HL-60 (cell line): ENCODE data around the gene CIRBP.

Source experiments
- DNase-seq, 2 experiments: peaks; one replicate each; pipeline ENCODE4 v3.0.0-alpha.2; 2010 to 2020; ENCODE audit warnings: low read depth in 1 of 2, low spot score in 1 of 2
- H3K27ac ChIP-seq: fragments of 250-450 bp; sonication (Bioruptor Pico); replicated peaks from 2 replicates; pipeline ENCODE4 v1.5.1; 2020; ENCODE audit warnings: mild to moderate bottlenecking, moderate library complexity
- H3K27me3 ChIP-seq: fragments of 250-450 bp; sonication (Bioruptor Pico); 2 replicates; pipeline ENCODE4 v1.5.1; 2021; ENCODE audit warnings: mild to moderate bottlenecking, moderate library complexity; ENCODE audit not compliant: insufficient read depth, poor library complexity, severe bottlenecking
- H3K4me3 ChIP-seq: replicated peaks from 2 replicates; pipeline ENCODE4 v1.5.1; 2011; ENCODE audit warnings: mild to moderate bottlenecking, control low read depth, low read length; ENCODE audit not compliant: insufficient read depth
- GABPA ChIP-seq: IDR thresholded peaks from 2 replicates; pipeline ENCODE4 v1.6.1; 2012; ENCODE audit warnings: low read depth
- POLR2AphosphoS5 ChIP-seq: IDR thresholded peaks from 2 replicates; pipeline ENCODE4 v1.6.1; 2012; ENCODE audit warnings: low read depth
- SPI1 ChIP-seq: IDR thresholded peaks from 2 replicates; pipeline ENCODE4 v1.6.1; 2012; ENCODE audit warnings: low read depth, mild to moderate bottlenecking, borderline replicate concordance
- TF ChIP-seq, protein P1 (sequence below): IDR thresholded peaks from one replicate; pipeline ENCODE4 v1.5.1; 2011; ENCODE audit warnings: low read length, control low read depth, inconsistent platforms; ENCODE audit not compliant: insufficient read depth
- TF ChIP-seq, protein P2 (sequence below): IDR thresholded peaks from 2 replicates; pipeline ENCODE4 v1.6.1; 2012; ENCODE audit warnings: low read depth; ENCODE audit not compliant: insufficient replicate concordance

CIRBP gene

DNA sequence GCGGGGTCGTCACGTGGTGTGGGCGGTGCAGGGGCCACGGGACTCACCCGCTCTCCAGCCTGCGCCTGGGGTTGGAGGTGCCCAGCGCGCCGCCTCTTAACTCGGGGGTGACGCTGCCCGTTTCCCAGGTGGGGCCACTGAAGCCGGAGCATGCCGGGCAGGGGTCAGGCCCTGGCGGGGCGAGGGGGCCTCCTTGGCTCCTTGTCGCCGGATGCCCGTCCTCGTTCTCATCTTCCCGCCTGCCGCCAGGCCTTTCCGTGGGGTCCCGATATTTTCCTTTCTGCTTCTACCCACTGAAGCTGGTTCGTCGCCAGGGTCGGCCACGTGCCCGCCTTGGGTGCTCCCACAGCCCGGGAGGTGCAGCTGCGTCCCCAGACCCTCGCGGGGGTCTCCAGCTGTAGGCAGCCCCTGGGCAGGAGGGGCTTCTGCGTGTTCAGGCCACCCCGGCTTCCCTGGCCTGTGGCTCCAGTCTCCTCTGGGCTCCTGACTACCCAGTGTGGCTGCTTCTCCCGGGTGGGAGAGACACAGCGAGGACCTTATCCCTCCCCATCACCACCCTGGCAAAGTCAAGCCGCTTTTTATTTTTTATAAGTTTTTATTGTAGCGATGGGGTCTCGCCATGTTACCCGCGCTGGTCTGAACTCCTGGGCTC is 7.0 kb downstream of the CIRBP start:
- Histone ChIP-seq H3K27me3 (no peaks in the 10 kb centered on the region), H3K4me3 (peak overlapping the region; percentile 74), H3K27ac (peak overlapping the region; percentile 89)
- TF ChIP-seq, protein P1, sequence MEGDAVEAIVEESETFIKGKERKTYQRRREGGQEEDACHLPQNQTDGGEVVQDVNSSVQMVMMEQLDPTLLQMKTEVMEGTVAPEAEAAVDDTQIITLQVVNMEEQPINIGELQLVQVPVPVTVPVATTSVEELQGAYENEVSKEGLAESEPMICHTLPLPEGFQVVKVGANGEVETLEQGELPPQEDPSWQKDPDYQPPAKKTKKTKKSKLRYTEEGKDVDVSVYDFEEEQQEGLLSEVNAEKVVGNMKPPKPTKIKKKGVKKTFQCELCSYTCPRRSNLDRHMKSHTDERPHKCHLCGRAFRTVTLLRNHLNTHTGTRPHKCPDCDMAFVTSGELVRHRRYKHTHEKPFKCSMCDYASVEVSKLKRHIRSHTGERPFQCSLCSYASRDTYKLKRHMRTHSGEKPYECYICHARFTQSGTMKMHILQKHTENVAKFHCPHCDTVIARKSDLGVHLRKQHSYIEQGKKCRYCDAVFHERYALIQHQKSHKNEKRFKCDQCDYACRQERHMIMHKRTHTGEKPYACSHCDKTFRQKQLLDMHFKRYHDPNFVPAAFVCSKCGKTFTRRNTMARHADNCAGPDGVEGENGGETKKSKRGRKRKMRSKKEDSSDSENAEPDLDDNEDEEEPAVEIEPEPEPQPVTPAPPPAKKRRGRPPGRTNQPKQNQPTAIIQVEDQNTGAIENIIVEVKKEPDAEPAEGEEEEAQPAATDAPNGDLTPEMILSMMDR: no peak
- no peak for TF ChIP-seq GABPA
- TF ChIP-seq, protein P2, sequence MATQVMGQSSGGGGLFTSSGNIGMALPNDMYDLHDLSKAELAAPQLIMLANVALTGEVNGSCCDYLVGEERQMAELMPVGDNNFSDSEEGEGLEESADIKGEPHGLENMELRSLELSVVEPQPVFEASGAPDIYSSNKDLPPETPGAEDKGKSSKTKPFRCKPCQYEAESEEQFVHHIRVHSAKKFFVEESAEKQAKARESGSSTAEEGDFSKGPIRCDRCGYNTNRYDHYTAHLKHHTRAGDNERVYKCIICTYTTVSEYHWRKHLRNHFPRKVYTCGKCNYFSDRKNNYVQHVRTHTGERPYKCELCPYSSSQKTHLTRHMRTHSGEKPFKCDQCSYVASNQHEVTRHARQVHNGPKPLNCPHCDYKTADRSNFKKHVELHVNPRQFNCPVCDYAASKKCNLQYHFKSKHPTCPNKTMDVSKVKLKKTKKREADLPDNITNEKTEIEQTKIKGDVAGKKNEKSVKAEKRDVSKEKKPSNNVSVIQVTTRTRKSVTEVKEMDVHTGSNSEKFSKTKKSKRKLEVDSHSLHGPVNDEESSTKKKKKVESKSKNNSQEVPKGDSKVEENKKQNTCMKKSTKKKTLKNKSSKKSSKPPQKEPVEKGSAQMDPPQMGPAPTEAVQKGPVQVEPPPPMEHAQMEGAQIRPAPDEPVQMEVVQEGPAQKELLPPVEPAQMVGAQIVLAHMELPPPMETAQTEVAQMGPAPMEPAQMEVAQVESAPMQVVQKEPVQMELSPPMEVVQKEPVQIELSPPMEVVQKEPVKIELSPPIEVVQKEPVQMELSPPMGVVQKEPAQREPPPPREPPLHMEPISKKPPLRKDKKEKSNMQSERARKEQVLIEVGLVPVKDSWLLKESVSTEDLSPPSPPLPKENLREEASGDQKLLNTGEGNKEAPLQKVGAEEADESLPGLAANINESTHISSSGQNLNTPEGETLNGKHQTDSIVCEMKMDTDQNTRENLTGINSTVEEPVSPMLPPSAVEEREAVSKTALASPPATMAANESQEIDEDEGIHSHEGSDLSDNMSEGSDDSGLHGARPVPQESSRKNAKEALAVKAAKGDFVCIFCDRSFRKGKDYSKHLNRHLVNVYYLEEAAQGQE: no peak
- TF ChIP-seq POLR2AphosphoS5: no peak
- no peak for TF ChIP-seq SPI1
- no peak for DNase-seq

DNA sequence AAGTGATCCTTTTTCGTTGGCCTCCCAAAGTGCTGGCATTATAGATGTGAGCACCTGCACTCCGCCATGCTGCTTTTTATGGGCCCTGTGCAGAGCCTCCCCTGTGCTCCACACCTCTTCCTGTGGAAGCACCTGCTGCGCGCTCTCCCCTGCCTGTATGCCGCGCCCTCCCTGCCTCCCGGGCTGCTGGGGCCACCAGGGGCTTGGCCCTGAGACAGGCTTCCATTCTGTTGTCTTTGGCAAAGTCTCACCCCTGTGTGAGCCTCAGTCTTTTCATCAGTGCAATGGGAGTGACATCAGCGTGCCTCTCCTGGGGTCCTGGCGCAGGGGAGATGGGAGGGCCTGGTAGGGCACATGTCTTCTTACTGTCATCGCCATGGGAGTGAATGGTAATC is 7.5 kb downstream of the CIRBP start:
- H3K27me3 ChIP-seq: no peaks in the 10 kb centered on the region
- peak overlapping the region; percentile 74 for H3K4me3 ChIP-seq
- peak overlapping the region; percentile 89 for H3K27ac ChIP-seq
- TF ChIP-seq, protein P2: no peak
- TF ChIP-seq POLR2AphosphoS5: 0 out of 2 replicates have a peak, but pooled peaks have one; percentile 12
- TF ChIP-seq, protein P1: no peak
- no peak for TF ChIP-seq SPI1
- TF ChIP-seq GABPA: no peak
- DNase-seq: no peak

DNA sequence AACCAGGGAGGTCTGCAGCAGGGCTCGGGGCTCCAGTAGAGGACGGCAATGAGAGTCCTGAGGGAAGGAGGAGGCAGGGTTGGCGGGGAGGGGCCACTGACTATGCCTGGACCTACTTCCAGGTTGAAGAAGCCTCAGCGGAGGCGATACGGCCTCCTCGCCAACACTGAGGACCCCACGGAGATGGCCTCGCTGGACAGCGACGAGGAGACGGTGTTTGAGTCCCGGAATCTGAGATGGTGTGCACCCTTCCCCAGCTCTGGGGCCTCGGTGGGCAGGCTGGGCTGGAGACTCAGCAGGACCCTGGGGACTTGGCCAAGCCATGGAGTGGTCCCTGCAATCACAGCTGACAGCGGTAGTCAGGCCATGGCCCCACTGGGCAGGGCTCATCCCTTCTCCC is 7.9 kb downstream of the CIRBP start:
- Histone ChIP-seq H3K27ac (no peak overlapping the region), H3K27me3 (no peaks in the 10 kb centered on the region), H3K4me3 (no peak overlapping the region)
- TF ChIP-seq, protein P1: no peak
- TF ChIP-seq POLR2AphosphoS5 (no peak), SPI1 (no peak), GABPA (no peak)
- TF ChIP-seq, protein P2: no peak
- no peak for DNase-seq
